A549 (cell line): ENCODE results near the gene GGPS1. TPM values are rescaled to one million over a fixed set of nuclear protein-coding genes. Genes with fewer than 3 reads are reported as not detected.

Experiments
- ATAC-seq, 2 experiments: fragments of 200-7000 bp in 1 of 2; fragments of >200 bp in 1 of 2; cut with Nextera tagmentation in 1 of 2; cut with Tn5 transposase in 1 of 2; 3 replicates each; pipeline versions ENCODE4 v1.8.0 to v1.9.1; 2018 to 2020; ENCODE audit warnings: mild to moderate bottlenecking in 1 of 2, moderate library complexity in 1 of 2
- CTCF ChIA-PET: fragments of 300-600 bp; sonication (Branson Sonifier 250); formaldehyde crosslinking; extraction: SDS; loops from one replicate; lab custom pipeline; 2021; ENCODE audit warnings: antibody characterized with exemption, inconsistent platforms; lab: Yijun Ruan, JAX
- POLR2A ChIA-PET: fragments of 350-600 bp; formaldehyde crosslinking; extraction: SDS; loops from one replicate; lab custom pipeline; 2021; ENCODE audit warnings: antibody characterized with exemption, inconsistent platforms; lab: Yijun Ruan, JAX
- DNase-seq, 2 experiments: peaks; one replicate each; pipeline versions ENCODE4 v3.0.0 to v3.0.0-alpha.2; 2011 to 2016; ENCODE audit warnings: low read depth in 1 of 2, low spot score in 1 of 2
- FAIRE-seq: peaks from 2 replicates; lab custom pipeline; 2011; peaks lifted over from hg19 to GRCh38; lab: Jason Lieb, UNC
- H3K27ac ChIP-seq, 2 experiments: fragments of >200 bp; sonication (Bioruptor Twin); formaldehyde crosslinking; 3 replicates each; pipeline ENCODE4 v1.5.1; 2016 to 2017
- H3K4me1 ChIP-seq: fragments of >200 bp; sonication (Bioruptor Twin); formaldehyde crosslinking; 3 replicates; pipeline ENCODE4 v1.6.1; 2016
- H3K4me2 ChIP-seq: fragments of >200 bp; sonication (Bioruptor Twin); formaldehyde crosslinking; 3 replicates; pipeline ENCODE4 v1.6.1; 2016
- H3K4me3 ChIP-seq: fragments of >200 bp; sonication (Bioruptor Twin); formaldehyde crosslinking; 3 replicates; pipeline ENCODE4 v1.5.1; 2016
- H3K9me3 ChIP-seq: fragments of >200 bp; sonication (Bioruptor Twin); formaldehyde crosslinking; 3 replicates; pipeline ENCODE4 v1.6.1; 2016
- BHLHE40 ChIP-seq: IDR thresholded peaks from 2 replicates; pipeline ENCODE4 v1.6.1; 2012; ENCODE audit warnings: low read depth, low read length, inconsistent platforms
- CBX2 ChIP-seq: fragments of 200-600 bp; sonication (generic); IDR thresholded peaks from 2 replicates; pipeline ENCODE4 v1.6.1; 2016; ENCODE audit warnings: low read depth, mild to moderate bottlenecking, borderline replicate concordance
- FOSL2 ChIP-seq, 2 experiments: fragments of 450-650 bp in 1 of 2; fragments of >200 bp in 1 of 2; sonication (Bioruptor Twin) in 1 of 2; formaldehyde crosslinking; IDR thresholded peaks; 2 replicates each; pipeline versions ENCODE4 v1.5.0 to v1.6.1; 2016 to 2020; ENCODE audit warnings: mild to moderate bottlenecking in 1 of 2, moderate library complexity in 1 of 2
- GATA3 ChIP-seq: IDR thresholded peaks from 2 replicates; pipeline ENCODE4 v1.6.1; 2012; ENCODE audit warnings: borderline replicate concordance
- HDAC2 ChIP-seq: fragments of 200-600 bp; sonication (generic); IDR thresholded peaks from 2 replicates; pipeline ENCODE4 v1.6.1; 2016
- HEYL ChIP-seq: fragments of 250-450 bp; sonication (Bioruptor Pico); IDR thresholded peaks from 2 replicates; pipeline ENCODE4 v1.8.0; 2021; ENCODE audit warnings: mild to moderate bottlenecking, moderate library complexity
- HOXB5 ChIP-seq: fragments of 250-450 bp; sonication (Bioruptor Pico); IDR thresholded peaks from 2 replicates; pipeline ENCODE4 v1.5.0; 2020; ENCODE audit warnings: mild to moderate bottlenecking, moderate library complexity
- JUN ChIP-seq, 2 experiments: fragments of >200 bp; sonication (Bioruptor Twin); formaldehyde crosslinking; IDR thresholded peaks; 2 replicates in 1 of 2; 3 replicates in 1 of 2; pipeline ENCODE4 v1.6.1; 2016 to 2017
- JUNB ChIP-seq: fragments of >200 bp; sonication (Bioruptor Twin); formaldehyde crosslinking; IDR thresholded peaks from 2 replicates; pipeline ENCODE4 v1.6.1; 2016
- KDM5A ChIP-seq: fragments of 200-600 bp; sonication (generic); IDR thresholded peaks from 2 replicates; pipeline ENCODE4 v1.6.1; 2016; ENCODE audit warnings: antibody characterized with exemption, mild to moderate bottlenecking
- MAFK ChIP-seq: fragments of 450-650 bp; IDR thresholded peaks from 2 replicates; pipeline ENCODE4 v1.6.1; 2014; ENCODE audit not compliant: partially characterized antibody
- MAZ ChIP-seq: fragments of 150-350 bp; IDR thresholded peaks from 2 replicates; pipeline ENCODE4 v1.6.1; 2014; ENCODE audit warnings: antibody characterized with exemption, low read depth, low read length, borderline replicate concordance
- MYC ChIP-seq: IDR thresholded peaks from 2 replicates; pipeline ENCODE4 v1.6.1; 2012; ENCODE audit warnings: mild to moderate bottlenecking, inconsistent platforms, low read length, improper control_type of control experiment, borderline replicate concordance
- NFE2L2 ChIP-seq: fragments of 150-350 bp; conservative IDR thresholded peaks from 2 replicates; pipeline ENCODE4 v1.6.1; 2014; ENCODE audit warnings: low read length
- NPAS2 ChIP-seq: fragments of 250-450 bp; sonication (Bioruptor Pico); IDR thresholded peaks from 2 replicates; pipeline ENCODE4 v1.8.0; 2022; ENCODE audit warnings: mild to moderate bottlenecking, moderate library complexity, borderline replicate concordance
- PHF8 ChIP-seq: fragments of 200-600 bp; sonication (generic); IDR thresholded peaks from 2 replicates; pipeline ENCODE4 v1.6.1; 2016; ENCODE audit warnings: low read depth, mild to moderate bottlenecking, antibody characterized with exemption, moderate library complexity, borderline replicate concordance
- POLR2A ChIP-seq: IDR thresholded peaks from 2 replicates; pipeline ENCODE4 v1.6.1; 2012; ENCODE audit warnings: mild to moderate bottlenecking, low read length
- RAD21 ChIP-seq, 2 experiments: fragments of >200 bp in 1 of 2; sonication (Bioruptor Twin) in 1 of 2; formaldehyde crosslinking in 1 of 2; IDR thresholded peaks in 1 of 2; conservative IDR thresholded peaks in 1 of 2; 2 replicates in 1 of 2; 3 replicates in 1 of 2; pipeline ENCODE4 v1.6.1; 2012 to 2018; ENCODE audit warnings: inconsistent platforms in 1 of 2
- RARB ChIP-seq: fragments of 250-450 bp; sonication (Bioruptor Pico); IDR thresholded peaks from 2 replicates; pipeline ENCODE4 v1.8.0; 2021; ENCODE audit warnings: mild to moderate bottlenecking, moderate library complexity
- RCOR1 ChIP-seq: fragments of 150-350 bp; IDR thresholded peaks from 2 replicates; pipeline ENCODE4 v1.6.1; 2014; ENCODE audit warnings: antibody characterized with exemption, low read length, low read depth
- RFX5 ChIP-seq: fragments of 450-650 bp; IDR thresholded peaks from 2 replicates; pipeline ENCODE4 v1.7.1; 2014; ENCODE audit warnings: antibody characterized with exemption, mild to moderate bottlenecking, moderate library complexity
- SMC3 ChIP-seq: fragments of >200 bp; sonication (Bioruptor Twin); formaldehyde crosslinking; IDR thresholded peaks from 3 replicates; pipeline ENCODE4 v1.6.1; 2018; ENCODE audit warnings: inconsistent platforms
- SREBF2 ChIP-seq: fragments of 450-650 bp; IDR thresholded peaks from 2 replicates; pipeline ENCODE4 v1.6.1; 2014; ENCODE audit warnings: mild to moderate bottlenecking, moderate library complexity
- TFCP2L1 ChIP-seq: fragments of 250-450 bp; sonication (Bioruptor Pico); IDR thresholded peaks from 2 replicates; pipeline ENCODE4 v1.5.0; 2021; ENCODE audit warnings: mild to moderate bottlenecking
- ZFP36 ChIP-seq: fragments of 450-650 bp; IDR thresholded peaks from 2 replicates; pipeline ENCODE4 v1.6.1; 2014; ENCODE audit warnings: borderline replicate concordance; ENCODE audit not compliant: partially characterized antibody
- ZNF302 ChIP-seq: fragments of 250-450 bp; sonication (Bioruptor Pico); IDR thresholded peaks from 2 replicates; pipeline ENCODE4 v1.9.0; 2021; ENCODE audit warnings: inconsistent platforms, mild to moderate bottlenecking, moderate library complexity
- WGBS: methylation state at CpG from one replicate; pipeline ENCODE4 v1.1.6; 2017; ENCODE audit errors: missing lambda C conversion rate; 5-methylcytosine and 5-hydroxymethylcytosine counted together
- polyA plus RNA-seq, 4 experiments: library from polyadenylated mRNA; depleted of rRNA in 3 of 4; stranded (reverse); fragments of >200 nt; fragmentation: RNase III in 1 of 4; extraction: RNeasy Plus Mini Kit Qiagen cat#74134 plus additional on column Dnase treatment in 1 of 4; gene quantifications; 2 replicates in 3 of 4; 3 replicates in 1 of 4; pipeline ENCODE4 v1.2.3, GENCODE V29; 2011 to 2017
- TF ChIP-seq, protein P1 (sequence below): fragments of 200-600 bp; sonication (generic); IDR thresholded peaks from 2 replicates; pipeline ENCODE4 v1.6.1; 2016; ENCODE audit warnings: antibody characterized with exemption, mild to moderate bottlenecking, moderate library complexity
- TF ChIP-seq, protein P2 (sequence below): IDR thresholded peaks from 2 replicates; pipeline ENCODE4 v1.6.1; 2012
- TF ChIP-seq, protein P3 (sequence below): fragments of 450-650 bp; IDR thresholded peaks from 2 replicates; pipeline ENCODE4 v1.6.1; 2014; ENCODE audit warnings: antibody characterized with exemption
- TF ChIP-seq, protein P4 (sequence below): fragments of 250-450 bp; sonication (Bioruptor Pico); IDR thresholded peaks from 2 replicates; pipeline ENCODE4 v1.5.0; 2021; ENCODE audit warnings: mild to moderate bottlenecking, moderate library complexity, borderline replicate concordance
- TF ChIP-seq, protein P5 (sequence below): IDR thresholded peaks from 2 replicates; pipeline ENCODE4 v1.6.1; 2012

The GGPS1 gene
- polyA plus RNA-seq, 2 of the 4 experiments (the other 2 are of a cell fraction) = 27.5 to 58.5 TPM

DNA sequence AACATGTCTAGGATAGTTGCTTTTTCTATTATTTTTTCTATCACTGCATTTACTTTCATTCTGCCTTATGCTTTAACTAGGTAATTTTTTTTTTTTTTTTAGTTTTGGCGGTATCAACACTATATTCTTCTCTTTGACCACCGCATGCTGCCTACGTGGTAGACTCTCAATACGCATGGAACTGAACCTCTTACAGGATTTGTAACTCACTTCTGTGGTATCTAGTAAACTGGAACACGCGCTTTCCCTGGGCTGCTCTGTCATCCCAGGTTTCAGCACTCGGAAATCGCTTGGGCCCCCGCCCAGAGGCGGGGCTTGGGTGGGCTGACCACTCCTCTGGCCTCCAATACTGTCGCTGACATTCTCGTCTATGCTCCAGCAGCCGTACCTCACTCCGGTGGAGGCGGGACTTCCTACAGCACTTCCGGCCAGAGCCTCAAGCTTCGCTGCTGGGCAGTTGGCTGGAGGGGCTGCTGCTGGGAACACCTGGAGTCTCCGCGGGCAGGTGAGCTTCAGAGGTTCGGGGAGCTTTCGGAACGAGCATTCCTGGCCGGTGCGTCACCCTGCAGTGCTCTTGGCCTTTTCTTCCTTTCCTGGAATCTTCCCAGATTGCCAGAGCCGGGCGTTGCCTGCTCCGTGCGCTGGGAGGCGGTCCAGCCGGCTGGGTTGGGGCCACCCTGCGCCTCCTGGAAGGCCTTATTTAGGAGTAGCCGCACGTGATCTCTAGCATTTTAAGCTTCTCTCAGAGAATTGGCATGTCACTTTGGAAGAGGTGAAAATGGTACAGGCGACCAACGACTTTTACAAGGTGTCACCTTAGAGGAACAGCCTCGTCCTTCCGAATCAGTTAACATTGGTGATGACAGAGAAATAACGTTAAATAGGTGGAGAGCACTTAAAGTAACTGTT, 38.9 kb downstream of the GGPS1 start, which contains the start of gene TBCE:
TSS of gene TBCE (plus strand) at position 428 of the 909 bp plus-strand sequence. CDS start 12,623 bp downstream, outside the sequence.
- DNase-seq (peak; percentile 96 to 97), ATAC-seq (peak; percentile 100), FAIRE-seq (peak; percentile 54)
- ChIA-PET POLR2A (interaction anchor here (0.6 to 1.3 kb wide), 11 partner anchors 9 to 137 kb away, joined by 3 to 11 read pairs (median 4); partner anchors contain the start of genes ARID4B, B3GALNT2 and GGPS1), CTCF (interaction anchor here (1.0 to 2.4 kb wide), 5 partner anchors 10 to 56 kb away, joined by 3 to 16 read pairs (median 5); no protein-coding TSS in a partner anchor)
- Histone ChIP-seq H3K4me1 (peaks cover 4% of the 10 kb centered on the region; the same call in 1 of the 3 replicates), H3K4me2 (peak within 1 kb of the TSS; percentile 70), H3K9me3 (no peaks in the 10 kb centered on the region), H3K4me3 (peak within 1 kb of the TSS; percentile 65), H3K27ac (peak within 1 kb of the TSS; percentile 84 to 95)
- 2% methylated on average over 32 of the region's 38 CpGs for WGBS
- TF ChIP-seq HOXB5 (no peak), HEYL (CRISPR knock-in tag) (no peak), HDAC2 (no peak), RAD21 (conservative IDR thresholded peaks at IDR 0.05 in 1 of 2, IDR thresholded peaks at IDR 0.05 in 1 of 2) (peak in 1 of 2 experiments; percentile 24; a peak in 3 of 5 replicates), KDM5A (no peak), NFE2L2 (no peak), TFCP2L1 (CRISPR knock-in tag) (no peak), ZFP36 (no peak), RFX5 (peak; percentile 24; the same call in 1 of the 2 replicates), PHF8 (no peak; the same call in none of the 2 replicates), SMC3 (no peak), MYC (0 out of 2 replicates have a peak, but pooled peaks have one; percentile 28), ZNF302 (CRISPR knock-in tag) (no peak; the same call in 1 of the 2 replicates), JUN (IDR thresholded peaks at IDR 0.05) (peak; percentile 62 to 85; a peak in 3 of 5 replicates), RCOR1 (no peak), MAFK (no peak), BHLHE40 (peak; percentile 54), RARB (CRISPR knock-in tag) (no peak), FOSL2 (IDR thresholded peaks at IDR 0.05) (no peak), FOSL2 (CRISPR knock-in tag; IDR thresholded peaks at IDR 0.05) (peak; percentile 54; the same call in 1 of the 2 replicates), GATA3 (no peak), NPAS2 (CRISPR knock-in tag) (no peak), JUNB (no peak), POLR2A (peak; percentile 96), MAZ (no peak), SREBF2 (no peak), CBX2 (no peak)
- TF ChIP-seq, protein P1, sequence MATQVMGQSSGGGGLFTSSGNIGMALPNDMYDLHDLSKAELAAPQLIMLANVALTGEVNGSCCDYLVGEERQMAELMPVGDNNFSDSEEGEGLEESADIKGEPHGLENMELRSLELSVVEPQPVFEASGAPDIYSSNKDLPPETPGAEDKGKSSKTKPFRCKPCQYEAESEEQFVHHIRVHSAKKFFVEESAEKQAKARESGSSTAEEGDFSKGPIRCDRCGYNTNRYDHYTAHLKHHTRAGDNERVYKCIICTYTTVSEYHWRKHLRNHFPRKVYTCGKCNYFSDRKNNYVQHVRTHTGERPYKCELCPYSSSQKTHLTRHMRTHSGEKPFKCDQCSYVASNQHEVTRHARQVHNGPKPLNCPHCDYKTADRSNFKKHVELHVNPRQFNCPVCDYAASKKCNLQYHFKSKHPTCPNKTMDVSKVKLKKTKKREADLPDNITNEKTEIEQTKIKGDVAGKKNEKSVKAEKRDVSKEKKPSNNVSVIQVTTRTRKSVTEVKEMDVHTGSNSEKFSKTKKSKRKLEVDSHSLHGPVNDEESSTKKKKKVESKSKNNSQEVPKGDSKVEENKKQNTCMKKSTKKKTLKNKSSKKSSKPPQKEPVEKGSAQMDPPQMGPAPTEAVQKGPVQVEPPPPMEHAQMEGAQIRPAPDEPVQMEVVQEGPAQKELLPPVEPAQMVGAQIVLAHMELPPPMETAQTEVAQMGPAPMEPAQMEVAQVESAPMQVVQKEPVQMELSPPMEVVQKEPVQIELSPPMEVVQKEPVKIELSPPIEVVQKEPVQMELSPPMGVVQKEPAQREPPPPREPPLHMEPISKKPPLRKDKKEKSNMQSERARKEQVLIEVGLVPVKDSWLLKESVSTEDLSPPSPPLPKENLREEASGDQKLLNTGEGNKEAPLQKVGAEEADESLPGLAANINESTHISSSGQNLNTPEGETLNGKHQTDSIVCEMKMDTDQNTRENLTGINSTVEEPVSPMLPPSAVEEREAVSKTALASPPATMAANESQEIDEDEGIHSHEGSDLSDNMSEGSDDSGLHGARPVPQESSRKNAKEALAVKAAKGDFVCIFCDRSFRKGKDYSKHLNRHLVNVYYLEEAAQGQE = no peak
- TF ChIP-seq, protein P2, sequence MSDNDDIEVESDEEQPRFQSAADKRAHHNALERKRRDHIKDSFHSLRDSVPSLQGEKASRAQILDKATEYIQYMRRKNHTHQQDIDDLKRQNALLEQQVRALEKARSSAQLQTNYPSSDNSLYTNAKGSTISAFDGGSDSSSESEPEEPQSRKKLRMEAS = peak; percentile 80
- TF ChIP-seq, protein P3, sequence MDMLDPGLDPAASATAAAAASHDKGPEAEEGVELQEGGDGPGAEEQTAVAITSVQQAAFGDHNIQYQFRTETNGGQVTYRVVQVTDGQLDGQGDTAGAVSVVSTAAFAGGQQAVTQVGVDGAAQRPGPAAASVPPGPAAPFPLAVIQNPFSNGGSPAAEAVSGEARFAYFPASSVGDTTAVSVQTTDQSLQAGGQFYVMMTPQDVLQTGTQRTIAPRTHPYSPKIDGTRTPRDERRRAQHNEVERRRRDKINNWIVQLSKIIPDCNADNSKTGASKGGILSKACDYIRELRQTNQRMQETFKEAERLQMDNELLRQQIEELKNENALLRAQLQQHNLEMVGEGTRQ = peak; percentile 77
- TF ChIP-seq, protein P4, sequence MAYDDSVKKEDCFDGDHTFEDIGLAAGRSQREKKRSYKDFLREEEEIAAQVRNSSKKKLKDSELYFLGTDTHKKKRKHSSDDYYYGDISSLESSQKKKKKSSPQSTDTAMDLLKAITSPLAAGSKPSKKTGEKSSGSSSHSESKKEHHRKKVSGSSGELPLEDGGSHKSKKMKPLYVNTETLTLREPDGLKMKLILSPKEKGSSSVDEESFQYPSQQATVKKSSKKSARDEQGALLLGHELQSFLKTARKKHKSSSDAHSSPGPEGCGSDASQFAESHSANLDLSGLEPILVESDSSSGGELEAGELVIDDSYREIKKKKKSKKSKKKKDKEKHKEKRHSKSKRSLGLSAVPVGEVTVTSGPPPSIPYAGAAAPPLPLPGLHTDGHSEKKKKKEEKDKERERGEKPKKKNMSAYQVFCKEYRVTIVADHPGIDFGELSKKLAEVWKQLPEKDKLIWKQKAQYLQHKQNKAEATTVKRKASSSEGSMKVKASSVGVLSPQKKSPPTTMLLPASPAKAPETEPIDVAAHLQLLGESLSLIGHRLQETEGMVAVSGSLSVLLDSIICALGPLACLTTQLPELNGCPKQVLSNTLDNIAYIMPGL (CRISPR knock-in tag) = no peak
- TF ChIP-seq, protein P5, sequence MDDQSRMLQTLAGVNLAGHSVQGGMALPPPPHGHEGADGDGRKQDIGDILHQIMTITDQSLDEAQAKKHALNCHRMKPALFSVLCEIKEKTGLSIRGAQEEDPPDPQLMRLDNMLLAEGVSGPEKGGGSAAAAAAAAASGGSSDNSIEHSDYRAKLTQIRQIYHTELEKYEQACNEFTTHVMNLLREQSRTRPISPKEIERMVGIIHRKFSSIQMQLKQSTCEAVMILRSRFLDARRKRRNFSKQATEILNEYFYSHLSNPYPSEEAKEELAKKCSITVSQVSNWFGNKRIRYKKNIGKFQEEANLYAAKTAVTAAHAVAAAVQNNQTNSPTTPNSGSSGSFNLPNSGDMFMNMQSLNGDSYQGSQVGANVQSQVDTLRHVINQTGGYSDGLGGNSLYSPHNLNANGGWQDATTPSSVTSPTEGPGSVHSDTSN = peak; percentile 72; the same call in 1 of the 2 replicates
